DMS 273 (cell line): ENCODE results near the gene HSD17B4.
"Not testable (repeated sequence)": the region's sequence is repeated elsewhere in the genome, so short reads cannot be mapped to it uniquely, and the experiment has no call there.

ENCODE experiments used
- DNase-seq: peaks from one replicate; lab custom pipeline; 2025; ENCODE audit not compliant: unreplicated experiment; lab: John Stamatoyannopoulos, UW

The HSD17B4 gene

GRCh38 chr5:119432674-119433237 lies 19.5 kb upstream of the HSD17B4 start:
- not testable (repeated sequence) for DNase-seq

DNA sequence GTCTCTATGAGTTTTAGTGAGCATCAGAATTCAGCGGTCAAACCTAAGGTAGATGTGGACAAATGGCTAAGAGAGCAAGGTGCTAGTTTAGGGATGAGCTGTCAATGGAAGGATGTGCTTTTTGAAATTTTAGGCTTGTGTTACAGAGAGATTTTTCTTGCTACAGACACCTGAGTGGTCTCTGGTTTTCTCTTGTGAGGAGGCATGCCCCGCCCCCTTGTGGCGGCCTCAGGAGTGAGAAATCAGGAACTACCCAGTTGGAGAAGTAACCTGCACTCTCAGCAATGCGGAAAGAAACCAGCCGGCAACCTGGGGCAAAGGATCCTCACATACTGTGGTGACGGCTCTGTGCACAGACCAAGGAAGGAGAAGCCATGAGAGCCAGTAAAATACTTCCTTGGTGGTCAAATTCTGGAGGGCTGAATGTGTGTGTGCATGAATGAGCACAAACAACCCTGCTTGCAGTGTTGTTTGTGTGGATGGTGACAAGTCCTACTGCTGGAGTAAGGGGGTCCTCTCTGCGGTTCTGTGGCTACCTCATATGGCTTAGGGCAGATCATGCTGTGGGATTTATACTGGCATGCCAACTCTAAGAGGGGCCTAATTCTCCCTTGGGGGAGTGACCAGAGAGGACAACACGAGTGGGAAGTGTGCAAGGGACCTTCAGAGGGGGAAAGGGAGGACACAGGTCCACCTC lies 16.7 kb upstream of the HSD17B4 start:
- DNase-seq = peak; percentile 65

DNA sequence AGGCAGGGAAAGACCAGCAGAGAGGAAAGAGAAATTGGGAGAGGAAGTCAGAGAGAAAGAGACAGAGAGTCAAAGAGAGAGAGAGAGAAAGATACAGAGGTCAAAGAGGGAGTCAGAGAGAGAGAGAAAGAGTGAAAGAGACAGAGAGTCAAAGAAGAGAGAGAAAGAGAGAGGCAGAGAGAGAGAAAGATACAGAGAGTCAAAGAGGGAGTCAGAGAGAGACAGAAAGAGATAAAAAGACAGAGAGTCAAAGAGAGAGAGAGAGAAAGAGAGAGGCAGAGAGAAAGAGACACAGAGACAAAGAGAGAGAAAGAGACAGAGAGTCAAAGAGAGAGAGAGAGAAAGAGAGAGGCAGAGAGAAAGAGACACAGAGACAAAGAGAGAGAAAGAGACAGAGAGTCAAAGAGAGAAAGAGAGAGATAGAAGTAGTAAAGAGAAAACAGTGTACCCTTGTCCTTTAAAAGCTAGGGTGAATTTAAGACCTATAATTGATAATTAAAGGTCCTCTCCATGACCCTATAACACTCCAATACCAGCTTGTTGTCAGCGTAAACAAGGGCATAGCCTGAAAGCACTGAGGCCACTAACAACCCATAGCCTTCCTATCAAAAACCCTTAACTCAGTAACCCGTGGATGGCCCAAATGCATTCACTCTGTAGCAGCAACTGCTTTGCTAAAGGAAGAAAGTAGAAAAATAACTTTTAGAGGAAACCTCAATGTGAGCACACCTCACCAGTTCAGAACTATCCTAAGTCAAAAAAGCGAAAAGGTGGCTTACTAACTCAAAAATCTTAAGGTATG lies 14.3 kb upstream of the HSD17B4 start:
- DNase-seq = not testable (repeated sequence)

DNA sequence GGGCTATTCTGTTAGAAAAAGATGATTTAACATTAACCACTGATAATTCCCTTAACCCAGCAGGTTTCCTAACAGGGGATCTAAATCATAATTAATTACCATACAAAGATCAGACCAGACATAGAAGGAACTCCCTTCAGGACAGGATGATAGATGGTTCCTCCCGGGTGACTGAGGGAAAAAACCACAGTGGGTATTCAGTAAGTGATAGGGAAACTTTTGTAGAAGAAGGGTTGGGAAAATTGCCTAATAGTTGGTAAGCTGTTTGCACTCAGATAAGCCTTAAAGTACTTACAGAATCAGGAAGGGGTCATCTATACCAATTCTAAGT lies 13.7 kb upstream of the HSD17B4 start:
- DNase-seq = not testable (repeated sequence)

DNA sequence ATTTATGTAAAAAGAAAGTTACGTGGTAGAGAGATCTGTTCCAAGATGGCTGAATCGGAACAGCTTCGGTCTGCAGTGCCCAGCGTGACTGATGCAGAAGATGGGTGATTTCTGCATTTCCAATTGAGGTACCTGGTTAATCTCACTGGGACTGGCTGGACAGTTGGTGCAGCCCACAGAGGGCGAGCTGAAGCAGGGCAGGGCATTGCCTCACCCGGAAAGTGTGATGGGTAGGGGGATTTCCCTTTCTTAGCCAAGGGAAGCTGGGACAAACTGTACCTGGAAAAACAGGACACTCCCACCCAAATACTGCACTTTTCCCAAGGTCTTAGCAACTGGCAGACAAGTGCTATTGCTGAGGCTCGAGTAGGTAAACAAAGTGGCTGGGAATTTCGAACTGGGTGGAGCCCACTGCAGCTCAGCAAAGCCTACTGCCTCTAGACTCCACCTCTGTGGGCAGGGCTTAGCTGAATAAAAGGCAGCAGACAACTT lies 13.1 kb upstream of the HSD17B4 start:
- DNase-seq = no peak

DNA sequence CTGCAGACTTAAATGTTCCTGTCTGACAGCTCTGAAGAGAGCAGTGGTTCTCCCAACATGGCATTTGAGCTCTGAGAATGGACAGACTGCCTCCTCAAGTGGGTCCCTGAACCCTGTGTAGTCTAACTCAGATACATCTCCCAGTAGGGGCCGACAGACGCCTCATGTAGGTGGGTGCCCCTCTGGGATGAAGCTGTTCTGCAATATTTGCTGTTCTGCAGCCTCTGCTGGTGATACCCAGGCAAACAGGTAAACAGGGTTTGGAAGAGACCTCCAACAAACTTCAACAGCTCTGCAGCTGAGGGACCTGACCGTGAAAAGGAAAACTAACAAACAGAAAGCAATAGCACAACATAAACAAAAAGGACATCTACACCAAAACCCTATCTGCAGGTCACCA lies 12.7 kb upstream of the HSD17B4 start:
- DNase-seq = not testable (repeated sequence)

- DNase-seq = not testable (repeated sequence)
Measured at GRCh38 chr5:119444643-119445042, 7.7 kb upstream of the HSD17B4 start.

DNA sequence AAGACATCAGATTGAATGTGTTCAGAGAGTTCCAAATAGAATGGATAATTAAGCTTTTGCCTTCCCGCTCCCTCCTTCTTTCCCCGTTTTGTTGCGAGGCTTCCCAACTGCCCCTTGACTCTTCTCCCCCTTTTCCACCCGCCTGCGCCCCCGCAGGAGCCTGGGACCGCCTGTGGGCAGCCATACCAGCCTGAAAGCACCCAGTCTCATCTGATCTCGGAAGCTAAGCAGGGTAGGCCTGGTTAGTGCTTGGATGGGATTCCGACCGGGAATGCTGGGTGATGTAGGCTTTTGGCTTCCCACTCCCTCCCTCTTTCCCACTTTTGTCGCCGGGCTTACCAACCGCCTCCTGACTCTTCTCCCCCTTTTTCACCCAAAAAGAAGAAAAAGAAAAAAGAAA lies 6.8 kb upstream of the HSD17B4 start:
- DNase-seq = no peak

- no peak for DNase-seq
Measured at GRCh38 chr5:119449882-119450281, 2.4 kb upstream of the HSD17B4 start.

DNA sequence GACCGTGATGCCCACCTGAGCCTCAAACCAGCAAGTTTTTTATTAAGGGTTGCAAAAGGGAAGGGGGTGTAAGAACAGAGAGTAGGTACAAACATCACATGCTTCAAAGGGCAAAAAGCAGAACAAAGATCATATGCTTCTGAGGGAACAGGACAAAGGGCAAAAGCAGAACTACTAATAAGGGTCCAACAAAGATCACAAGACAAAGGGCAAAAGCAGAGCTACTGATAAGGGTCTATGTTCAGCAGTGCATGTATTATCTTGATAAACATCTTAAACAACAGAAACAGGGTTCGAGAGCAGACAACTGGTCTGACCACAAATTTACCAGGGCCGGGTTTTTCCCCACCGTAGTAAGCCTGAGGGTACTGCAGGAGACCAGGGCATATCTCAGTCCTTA lies 1.7 kb upstream of the HSD17B4 start:
- DNase-seq = not testable (repeated sequence)

GRCh38 chr5:119451561-119451960 lies 736 bp upstream of the HSD17B4 start:
- DNase-seq = no peak

GRCh38 chr5:119452060-119452372 lies 281 bp upstream of the HSD17B4 start:
- no peak for DNase-seq

GRCh38 chr5:119453040-119453373 lies 710 bp downstream of the HSD17B4 start:
- DNase-seq = peak; percentile 53

- no peak for DNase-seq
Measured at GRCh38 chr5:119454171-119454570, 1.9 kb downstream of the HSD17B4 start.

DNA sequence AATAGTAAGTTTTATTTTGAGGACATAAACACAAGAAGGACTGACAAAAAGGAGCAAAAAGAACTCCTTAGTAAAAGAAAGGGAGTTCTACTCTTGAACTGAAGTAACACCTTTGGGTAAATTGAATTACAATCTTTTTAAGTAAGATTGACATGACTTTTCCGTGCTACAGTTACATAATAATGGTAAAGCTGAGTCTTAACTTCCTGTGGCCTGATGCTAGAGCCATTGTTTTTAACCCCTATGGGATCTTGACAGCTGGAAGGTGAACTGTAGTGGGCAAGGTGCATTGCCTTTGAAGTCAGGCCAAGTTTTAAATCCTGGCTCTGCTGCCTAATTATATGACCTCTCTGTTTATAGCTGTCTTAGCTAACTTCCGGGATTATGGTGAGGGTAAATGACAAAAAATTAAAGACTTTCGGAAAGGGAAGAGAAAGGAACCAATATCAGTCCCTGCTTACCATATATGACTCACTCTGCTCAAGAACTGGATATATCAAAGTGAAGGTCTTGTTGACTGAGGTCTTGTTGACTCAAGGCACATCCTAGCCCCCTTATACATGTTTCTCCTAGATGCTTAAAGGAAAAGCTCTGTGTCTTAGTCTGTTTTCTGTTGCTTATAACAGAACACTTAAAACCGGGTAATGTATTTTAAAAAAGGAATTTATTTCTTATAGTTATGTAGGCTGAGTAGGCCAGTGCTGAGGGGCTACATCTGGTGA lies 6.8 kb downstream of the HSD17B4 start:
- DNase-seq = no peak

GRCh38 chr5:119465640-119466039 lies 13.3 kb downstream of the HSD17B4 start:
- no peak for DNase-seq

- DNase-seq = no peak
Measured at GRCh38 chr5:119468286-119468685, 16.0 kb downstream of the HSD17B4 start.

- no peak for DNase-seq
Measured at GRCh38 chr5:119470105-119470763, 17.9 kb downstream of the HSD17B4 start.

DNA sequence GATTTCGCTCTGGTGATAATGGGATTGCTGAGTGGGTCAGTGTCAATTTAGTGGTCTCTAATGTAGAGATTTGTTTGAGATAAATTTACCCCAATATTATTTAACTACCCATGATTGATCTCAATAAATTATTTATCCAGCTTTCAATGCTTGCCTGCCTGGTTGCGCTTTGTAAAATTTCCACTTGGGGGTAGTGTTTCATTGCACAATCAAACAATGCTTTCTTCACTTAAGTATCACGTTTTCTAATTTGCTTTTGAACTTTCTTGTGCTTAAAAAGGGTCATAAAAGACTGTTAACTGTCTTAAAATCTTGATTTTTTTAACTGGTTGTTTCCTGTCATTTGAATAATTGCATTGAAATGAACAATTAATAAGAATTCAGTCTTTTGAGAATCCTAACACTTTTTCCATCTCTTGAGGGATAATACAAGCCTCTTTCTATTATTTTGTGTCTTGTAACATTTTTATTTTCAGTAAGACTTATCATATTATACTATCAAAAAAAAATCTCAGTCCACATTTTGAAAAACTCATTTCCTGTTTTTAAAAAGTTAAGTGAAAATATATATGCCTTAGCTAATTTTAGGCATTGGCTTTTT lies 18.7 kb downstream of the HSD17B4 start:
- DNase-seq = peak; percentile 38

DNA sequence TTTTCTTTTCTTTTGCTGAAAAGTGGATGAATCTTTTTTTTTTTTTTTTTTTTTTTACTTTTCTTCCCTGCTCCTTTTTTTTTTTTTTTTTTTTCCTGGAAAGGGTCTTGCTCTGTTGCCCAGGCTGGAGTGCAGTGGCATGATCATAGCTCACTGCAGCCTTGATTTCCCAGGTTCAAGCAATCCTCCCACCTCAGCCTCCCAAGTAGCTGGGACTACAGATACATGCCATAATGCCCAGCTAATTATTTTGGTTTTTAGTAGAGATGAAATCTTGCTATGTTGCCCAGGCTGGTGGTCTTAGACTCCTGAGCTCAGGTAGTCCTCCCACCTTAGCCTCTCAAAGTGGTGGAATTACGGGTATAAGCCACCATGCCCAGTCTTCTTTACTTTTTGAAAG lies 20.9 kb downstream of the HSD17B4 start:
- no peak for DNase-seq

GRCh38 chr5:119476341-119476740 lies 24.0 kb downstream of the HSD17B4 start:
- DNase-seq = no peak
